Panc1 (cell line): ENCODE data around the gene HSF5. TPM values are rescaled to one million over a fixed set of nuclear protein-coding genes. Genes with fewer than 3 reads are reported as not detected.

Experiments used
- ATAC-seq: fragments of 200-7000 bp; cut with Tn5 transposase; 2 replicates; pipeline ENCODE4 v1.9.1; 2020; ENCODE audit warnings: mild to moderate bottlenecking, moderate library complexity
- BruUV-seq: library from RNA; stranded (reverse); fragments of 400-500 nt; replicated peaks from 2 replicates; lab custom pipeline; 2021; lab: Mats Ljungman, UMichigan
- CTCF ChIA-PET: fragments of 300-600 bp; sonication (Branson Sonifier 250); formaldehyde crosslinking; loops from one replicate; lab custom pipeline; 2022; ENCODE audit warnings: antibody characterized with exemption; lab: Charles Lee
- POLR2A ChIA-PET: fragments of 300-600 bp; sonication (Branson Sonifier 250); formaldehyde crosslinking; loops from one replicate; lab custom pipeline; 2022; ENCODE audit warnings: antibody characterized with exemption; lab: Charles Lee
- DNase-seq: peaks from one replicate; pipeline ENCODE4 v3.0.0-alpha.2; 2010; ENCODE audit warnings: low read depth, low spot score
- H3K27ac ChIP-seq: 2 replicates; pipeline ENCODE4 v1.5.1; 2011; ENCODE audit warnings: mild to moderate bottlenecking, low read length, inconsistent platforms
- H3K27me3 ChIP-seq: fragments of 200-500 bp; sonication (Bioruptor generic); 2 replicates; pipeline ENCODE4 v1.6.0; 2014; ENCODE audit warnings: low read length, inconsistent platforms; ENCODE audit not compliant: control insufficient read depth, insufficient read depth
- H3K36me3 ChIP-seq: fragments of 200-500 bp; sonication (Bioruptor generic); 2 replicates; pipeline ENCODE4 v1.5.1; 2014; ENCODE audit warnings: inconsistent platforms, mild to moderate bottlenecking, low read length, moderate library complexity; ENCODE audit not compliant: control insufficient read depth, insufficient read depth
- H3K4me1 ChIP-seq: 2 replicates; pipeline ENCODE4 v1.5.1; 2011; ENCODE audit warnings: inconsistent platforms, mild to moderate bottlenecking, low read length, moderate library complexity; ENCODE audit not compliant: control insufficient read depth, insufficient read depth
- H3K4me3 ChIP-seq, 2 experiments: 2 replicates each; pipeline ENCODE4 v1.5.1; 2011 to 2012; ENCODE audit warnings: low read depth in 2 of 2, low read length in 2 of 2, mild to moderate bottlenecking in 2 of 2, inconsistent platforms in 1 of 2, moderate library complexity in 1 of 2
- H3K9me3 ChIP-seq: fragments of 200-500 bp; sonication (Bioruptor generic); 2 replicates; pipeline ENCODE4 v1.5.1; 2014; ENCODE audit warnings: low read depth, mild to moderate bottlenecking, inconsistent platforms, low read length, moderate library complexity; ENCODE audit not compliant: control insufficient read depth, insufficient read depth
- POLR2AphosphoS5 ChIP-seq: IDR thresholded peaks from 2 replicates; pipeline ENCODE4 v1.6.1; 2012; ENCODE audit warnings: mild to moderate bottlenecking, low read depth, low read length, moderate library complexity
- SIN3A ChIP-seq: IDR thresholded peaks from 2 replicates; pipeline ENCODE4 v1.6.1; 2012; ENCODE audit warnings: low read depth, mild to moderate bottlenecking, low read length, moderate library complexity, borderline replicate concordance; ENCODE audit not compliant: insufficient read depth
- TCF7L2 ChIP-seq: IDR thresholded peaks from 2 replicates; pipeline ENCODE4 v1.6.1; 2011; ENCODE audit warnings: mild to moderate bottlenecking, low read depth, low read length, inconsistent platforms
- in situ Hi-C: cut with HindIII; loops from 2 replicates; pipeline ENCODE4 v1.10.0; 2016; ENCODE audit warnings: low sequenced_read_pairs, low pct_unique_long_range_greater_than_20kb
- intact Hi-C: fragments of 100-400 bp; cut with micrococcal nuclease; formaldehyde crosslinking; loops from one replicate; pipeline ENCODE4 v1.10.0; 2022; ENCODE audit not compliant: unreplicated experiment
- total RNA-seq: library from RNA; stranded (reverse); gene quantifications from one replicate; pipeline ENCODE4 v1.2.1, GENCODE V29; 2021; ENCODE audit not compliant: unreplicated experiment
- TF ChIP-seq, protein P1 (sequence below), 2 experiments: IDR thresholded peaks; 2 replicates each; pipeline ENCODE4 v1.6.1; 2011 to 2012; ENCODE audit warnings: low read depth in 2 of 2, control low read depth in 1 of 2, low read length in 1 of 2, mild to moderate bottlenecking in 1 of 2, moderate library complexity in 1 of 2; ENCODE audit not compliant: insufficient read depth in 1 of 2
- TF ChIP-seq, protein P2 (sequence below): fragments of 450-650 bp; IDR thresholded peaks from 2 replicates; pipeline ENCODE4 v1.5.1; 2017; ENCODE audit warnings: mild to moderate bottlenecking

Gene HSF5
- total RNA-seq, 1 experiment from 2014 or later: not detected

DNA sequence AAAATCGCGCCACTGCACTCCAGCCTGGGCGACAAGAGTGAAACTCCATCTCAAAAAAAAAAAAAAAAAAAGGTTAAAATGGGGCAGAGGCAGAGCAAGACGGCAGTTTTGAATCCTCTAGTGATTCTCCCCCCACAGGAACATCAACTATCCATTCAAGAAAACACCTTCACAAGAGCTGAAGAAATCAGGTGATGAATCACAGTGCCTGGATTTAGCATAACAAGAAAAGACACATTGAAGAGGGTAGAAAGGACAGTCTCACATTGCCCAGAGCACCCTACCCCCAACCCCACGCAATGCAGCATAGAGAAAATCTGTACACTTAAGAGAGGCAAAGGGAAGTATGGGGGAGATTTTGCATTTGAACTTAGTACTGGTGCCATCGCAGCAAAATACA, 42.1 kb downstream of the HSF5 start:
- in situ Hi-C loops: no loop called here
- no TSS peak for BruUV-seq
- Histone ChIP-seq H3K4me3 (no peak overlapping the region), H3K4me1 (no peaks in the 10 kb centered on the region), H3K27me3 (peaks cover 2% of the 10 kb centered on the region; the same call in 1 of the 2 replicates), H3K9me3 (no peaks in the 10 kb centered on the region), H3K36me3 (no peaks in the 10 kb centered on the region), H3K27ac (no peak overlapping the region)
- CTCF ChIA-PET: no interaction called here
- no peak for DNase-seq
- TF ChIP-seq TCF7L2 (no peak), SIN3A (no peak), POLR2AphosphoS5 (no peak)
- TF ChIP-seq, protein P1, sequence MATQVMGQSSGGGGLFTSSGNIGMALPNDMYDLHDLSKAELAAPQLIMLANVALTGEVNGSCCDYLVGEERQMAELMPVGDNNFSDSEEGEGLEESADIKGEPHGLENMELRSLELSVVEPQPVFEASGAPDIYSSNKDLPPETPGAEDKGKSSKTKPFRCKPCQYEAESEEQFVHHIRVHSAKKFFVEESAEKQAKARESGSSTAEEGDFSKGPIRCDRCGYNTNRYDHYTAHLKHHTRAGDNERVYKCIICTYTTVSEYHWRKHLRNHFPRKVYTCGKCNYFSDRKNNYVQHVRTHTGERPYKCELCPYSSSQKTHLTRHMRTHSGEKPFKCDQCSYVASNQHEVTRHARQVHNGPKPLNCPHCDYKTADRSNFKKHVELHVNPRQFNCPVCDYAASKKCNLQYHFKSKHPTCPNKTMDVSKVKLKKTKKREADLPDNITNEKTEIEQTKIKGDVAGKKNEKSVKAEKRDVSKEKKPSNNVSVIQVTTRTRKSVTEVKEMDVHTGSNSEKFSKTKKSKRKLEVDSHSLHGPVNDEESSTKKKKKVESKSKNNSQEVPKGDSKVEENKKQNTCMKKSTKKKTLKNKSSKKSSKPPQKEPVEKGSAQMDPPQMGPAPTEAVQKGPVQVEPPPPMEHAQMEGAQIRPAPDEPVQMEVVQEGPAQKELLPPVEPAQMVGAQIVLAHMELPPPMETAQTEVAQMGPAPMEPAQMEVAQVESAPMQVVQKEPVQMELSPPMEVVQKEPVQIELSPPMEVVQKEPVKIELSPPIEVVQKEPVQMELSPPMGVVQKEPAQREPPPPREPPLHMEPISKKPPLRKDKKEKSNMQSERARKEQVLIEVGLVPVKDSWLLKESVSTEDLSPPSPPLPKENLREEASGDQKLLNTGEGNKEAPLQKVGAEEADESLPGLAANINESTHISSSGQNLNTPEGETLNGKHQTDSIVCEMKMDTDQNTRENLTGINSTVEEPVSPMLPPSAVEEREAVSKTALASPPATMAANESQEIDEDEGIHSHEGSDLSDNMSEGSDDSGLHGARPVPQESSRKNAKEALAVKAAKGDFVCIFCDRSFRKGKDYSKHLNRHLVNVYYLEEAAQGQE (IDR thresholded peaks at IDR 0.05; ENCODE audit: insufficient read depth in 1 of 2, low read depth in 2 of 2, low read length in 1 of 2): no peak
- TF ChIP-seq, protein P2, sequence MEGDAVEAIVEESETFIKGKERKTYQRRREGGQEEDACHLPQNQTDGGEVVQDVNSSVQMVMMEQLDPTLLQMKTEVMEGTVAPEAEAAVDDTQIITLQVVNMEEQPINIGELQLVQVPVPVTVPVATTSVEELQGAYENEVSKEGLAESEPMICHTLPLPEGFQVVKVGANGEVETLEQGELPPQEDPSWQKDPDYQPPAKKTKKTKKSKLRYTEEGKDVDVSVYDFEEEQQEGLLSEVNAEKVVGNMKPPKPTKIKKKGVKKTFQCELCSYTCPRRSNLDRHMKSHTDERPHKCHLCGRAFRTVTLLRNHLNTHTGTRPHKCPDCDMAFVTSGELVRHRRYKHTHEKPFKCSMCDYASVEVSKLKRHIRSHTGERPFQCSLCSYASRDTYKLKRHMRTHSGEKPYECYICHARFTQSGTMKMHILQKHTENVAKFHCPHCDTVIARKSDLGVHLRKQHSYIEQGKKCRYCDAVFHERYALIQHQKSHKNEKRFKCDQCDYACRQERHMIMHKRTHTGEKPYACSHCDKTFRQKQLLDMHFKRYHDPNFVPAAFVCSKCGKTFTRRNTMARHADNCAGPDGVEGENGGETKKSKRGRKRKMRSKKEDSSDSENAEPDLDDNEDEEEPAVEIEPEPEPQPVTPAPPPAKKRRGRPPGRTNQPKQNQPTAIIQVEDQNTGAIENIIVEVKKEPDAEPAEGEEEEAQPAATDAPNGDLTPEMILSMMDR: no peak
- POLR2A ChIA-PET: no interaction called here
- intact Hi-C loops: no loop called here
- no peak for ATAC-seq

DNA sequence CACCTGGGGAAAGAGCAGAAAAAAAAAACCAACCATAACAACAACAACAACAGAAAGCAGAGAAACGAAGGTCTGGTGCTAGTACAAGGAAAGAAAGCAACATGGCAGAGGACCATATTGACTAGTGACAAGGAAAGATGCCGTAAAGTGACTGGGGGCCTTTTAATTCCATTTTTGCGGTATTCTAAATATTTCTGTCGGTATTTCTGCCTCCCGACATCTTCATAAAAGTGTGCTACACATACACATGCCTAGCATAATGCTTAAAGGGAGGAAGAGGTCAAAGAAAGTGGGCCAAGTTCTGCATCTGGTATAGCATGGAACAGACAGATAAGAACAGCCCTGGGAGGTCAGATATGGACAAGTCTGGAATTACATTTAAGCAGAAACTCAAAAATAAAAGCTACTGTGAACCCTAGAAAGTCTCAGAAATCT, 51.4 kb downstream of the HSF5 start:
- Histone ChIP-seq H3K4me3 (no peak overlapping the region), H3K27ac (no peak overlapping the region), H3K27me3 (peaks cover 2% of the 10 kb centered on the region), H3K4me1 (no peaks in the 10 kb centered on the region), H3K9me3 (no peaks in the 10 kb centered on the region), H3K36me3 (no peaks in the 10 kb centered on the region)
- POLR2A ChIA-PET: no interaction called here
- DNase-seq (no peak), ATAC-seq (no peak)
- TF ChIP-seq, protein P2: no peak
- intact Hi-C loops (no loop called here), in situ Hi-C loops (no loop called here)
- BruUV-seq: no TSS peak
- CTCF ChIA-PET: no interaction called here
